Breast epithelium (tissue), 3 donors: ENCODE data around the gene GLYATL2.

Experiments used
- CTCF ChIP-seq, 3 donors: fragments of 450-650 bp; IDR thresholded peaks; one replicate each; pipeline ENCODE4 v1.5.1; 2016 to 2017; ENCODE audit warnings: antibody characterized with exemption in 3 of 3, mild to moderate bottlenecking in 3 of 3, moderate library complexity in 3 of 3
- POLR2A ChIP-seq: fragments of 450-650 bp; IDR thresholded peaks from one replicate; pipeline ENCODE4 v1.6.1; 2016; ENCODE audit warnings: antibody characterized with exemption, mild to moderate bottlenecking, moderate library complexity
- POLR2AphosphoS5 ChIP-seq, 3 donors: sonication (generic); formaldehyde crosslinking; IDR thresholded peaks; one replicate each; pipeline ENCODE4 v1.6.1; 2017; ENCODE audit warnings: antibody characterized with exemption in 3 of 3

GRCh38 chr11:58801974-58802545, 42.4 kb downstream of the GLYATL2 start:
- TF ChIP-seq CTCF (IDR thresholded peaks at IDR 0.05) (no peak), POLR2AphosphoS5 (IDR thresholded peaks at IDR 0.05) (no peak), POLR2A (no peak)
